AG09319 (cell line): Measurements from ENCODE around the gene MANF.

ENCODE experiments used
- DNase-seq: peaks from one replicate; pipeline ENCODE4 v3.0.0-alpha.2; 2010; ENCODE audit warnings: low read depth; ENCODE audit errors: extremely low read depth
- CTCF ChIP-seq: IDR thresholded peaks from 2 replicates; pipeline ENCODE4 v1.5.1; 2011; ENCODE audit warnings: low read depth, mild to moderate bottlenecking, inconsistent platforms, low read length, moderate library complexity

Gene MANF

GRCh38 chr3:51394541-51394940 lies 9.4 kb downstream of the MANF start:
- TF ChIP-seq CTCF, result no peak
- no peak for DNase-seq

GRCh38 chr3:51395493-51396213 lies 10.6 kb downstream of the MANF start:
- TF ChIP-seq CTCF, result no peak
- DNase-seq, result no peak

- no peak for TF ChIP-seq CTCF
Observed at GRCh38 chr3:51396401-51396800, 11.3 kb downstream of the MANF start.

GRCh38 chr3:51397392-51397791 lies 12.3 kb downstream of the MANF start:
- TF ChIP-seq CTCF, result no peak
- no peak for DNase-seq

More at GRCh38 chr3:51396401-51396800, 11.3 kb downstream of the MANF start:
- DNase-seq, result no peak

GRCh38 chr3:51398595-51399310 lies 13.7 kb downstream of the MANF start:
- DNase-seq, result no peak
- no peak for TF ChIP-seq CTCF

GRCh38 chr3:51400166-51400565 lies 15.1 kb downstream of the MANF start:
- no peak for DNase-seq
- TF ChIP-seq CTCF, result no peak

- no peak for DNase-seq
- TF ChIP-seq CTCF, result no peak
Observed at GRCh38 chr3:51401735-51402134, 16.6 kb downstream of the MANF start.
